Mucosa of descending colon (tissue), 3 donors: ENCODE measurements around the gene MYO5C. TPM values are rescaled to one million over a fixed set of nuclear protein-coding genes. Genes with fewer than 3 reads are reported as not detected.

Source experiments
- ATAC-seq: fragments of 200-7000 bp; cut with Tn5 transposase; one replicate; pipeline ENCODE4 v1.9.1; 2020; ENCODE audit warnings: mild to moderate bottlenecking, moderate library complexity
- DNase-seq, 3 donors: peaks; one replicate each; pipeline ENCODE4 v3.0.0-alpha.2; 2020
- H3K36me3 ChIP-seq: fragments of 200-600 bp; one replicate; pipeline ENCODE4 v1.8.0; 2021; ENCODE audit warnings: low read depth, mild to moderate bottlenecking
- H3K4me1 ChIP-seq: fragments of 200-600 bp; one replicate; pipeline ENCODE4 v1.8.0; 2021; ENCODE audit warnings: low read depth, mild to moderate bottlenecking
- H3K4me3 ChIP-seq: fragments of 200-600 bp; one replicate; pipeline ENCODE4 v1.8.0; 2021; ENCODE audit warnings: mild to moderate bottlenecking
- H3K9me3 ChIP-seq: fragments of 200-600 bp; one replicate; pipeline ENCODE4 v1.8.0; 2021; ENCODE audit warnings: mild to moderate bottlenecking
- intact Hi-C, 2 donors: fragments of 100-400 bp; cut with DNase I in 1 of 2; cut with micrococcal nuclease in 1 of 2; formaldehyde crosslinking; loops; one replicate each; pipeline versions ENCODE4 v1.11.0 to v1.11.1; 2022; cut with DNase I, micrococcal nuclease
- total RNA-seq, 3 donors: library from RNA; stranded (reverse); fragmentation: NEBNext Ultra II Directional in 2 of 3; extraction: Animal tissue kit (Norgen Biotek cat#: 25700) in 2 of 3; gene quantifications; one replicate each; pipeline versions ENCODE4 v1.2.1 to v1.2.4, GENCODE V29; 2021 to 2023
- TF ChIP-seq, protein P1 (sequence below): fragments of 200-600 bp; IDR thresholded peaks from one replicate; pipeline ENCODE4 v1.8.0; 2022; ENCODE audit warnings: antibody characterized with exemption, mild to moderate bottlenecking
- donor health status: DM: no; HTN: no; CAD: no; lungs with moderate emphysema.
- donor health status: DM: no; HTN: no; CAD: no.
- donor health status: DM: no; HTN: yes; CAD: no.

Gene MYO5C
- total RNA-seq, 3 donors from 2014 or later: 46.6 to 90.0 (median 81.6) TPM

DNA sequence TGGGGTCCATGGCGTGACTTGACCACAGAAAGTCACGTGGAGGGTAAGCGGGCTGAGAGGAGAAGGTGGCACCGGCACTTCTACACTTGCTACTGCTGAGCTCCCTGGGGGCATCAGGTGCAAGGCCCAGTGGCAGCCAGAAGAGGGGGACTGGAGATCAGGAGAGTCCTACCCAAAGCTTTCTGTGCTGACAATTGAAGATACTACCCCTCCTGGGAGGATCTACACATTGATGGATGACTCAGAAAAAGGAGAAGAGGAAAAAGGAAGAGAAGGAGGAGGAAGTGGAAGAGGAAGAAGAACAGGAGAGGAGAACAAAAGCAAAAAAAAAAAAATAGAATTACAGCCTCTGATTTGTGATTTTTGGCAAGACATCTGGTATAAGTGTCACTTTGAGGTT is 41.2 kb downstream of the MYO5C start:
- TF ChIP-seq, protein P1, sequence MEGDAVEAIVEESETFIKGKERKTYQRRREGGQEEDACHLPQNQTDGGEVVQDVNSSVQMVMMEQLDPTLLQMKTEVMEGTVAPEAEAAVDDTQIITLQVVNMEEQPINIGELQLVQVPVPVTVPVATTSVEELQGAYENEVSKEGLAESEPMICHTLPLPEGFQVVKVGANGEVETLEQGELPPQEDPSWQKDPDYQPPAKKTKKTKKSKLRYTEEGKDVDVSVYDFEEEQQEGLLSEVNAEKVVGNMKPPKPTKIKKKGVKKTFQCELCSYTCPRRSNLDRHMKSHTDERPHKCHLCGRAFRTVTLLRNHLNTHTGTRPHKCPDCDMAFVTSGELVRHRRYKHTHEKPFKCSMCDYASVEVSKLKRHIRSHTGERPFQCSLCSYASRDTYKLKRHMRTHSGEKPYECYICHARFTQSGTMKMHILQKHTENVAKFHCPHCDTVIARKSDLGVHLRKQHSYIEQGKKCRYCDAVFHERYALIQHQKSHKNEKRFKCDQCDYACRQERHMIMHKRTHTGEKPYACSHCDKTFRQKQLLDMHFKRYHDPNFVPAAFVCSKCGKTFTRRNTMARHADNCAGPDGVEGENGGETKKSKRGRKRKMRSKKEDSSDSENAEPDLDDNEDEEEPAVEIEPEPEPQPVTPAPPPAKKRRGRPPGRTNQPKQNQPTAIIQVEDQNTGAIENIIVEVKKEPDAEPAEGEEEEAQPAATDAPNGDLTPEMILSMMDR: no peak
- ATAC-seq (no peak), DNase-seq (no peak)
- H3K4me1 ChIP-seq: no peaks in the 10 kb centered on the region
- no peaks in the 10 kb centered on the region for H3K9me3 ChIP-seq
- H3K4me3 ChIP-seq: no peak overlapping the region
- intact Hi-C loops: loop anchor here in 1 of 2 donors (10.0 kb wide), 1 partner anchor 480 kb away; no protein-coding TSS in a partner anchor
- no peaks in the 10 kb centered on the region for H3K36me3 ChIP-seq

DNA sequence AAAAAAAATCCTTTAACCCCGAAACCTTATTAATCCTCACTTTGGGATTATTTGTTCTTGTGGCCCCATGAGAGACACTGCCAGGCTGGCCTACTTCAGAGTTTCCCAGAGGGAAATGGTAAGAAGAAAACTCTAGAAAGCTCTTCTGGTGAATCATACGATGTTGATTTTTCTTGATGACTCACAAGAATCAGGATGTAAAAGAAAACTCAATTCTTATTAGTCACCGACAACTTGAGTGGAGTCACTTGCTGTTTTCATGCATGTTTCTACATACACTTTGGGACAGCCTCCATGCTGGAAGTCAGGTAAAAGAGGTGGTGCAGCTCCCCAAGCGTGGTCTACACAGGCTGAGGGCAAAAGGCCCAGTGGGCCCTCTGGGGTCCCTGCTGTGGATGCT is 42.8 kb downstream of the MYO5C start:
- H3K36me3 ChIP-seq: no peaks in the 10 kb centered on the region
- H3K9me3 ChIP-seq: no peaks in the 10 kb centered on the region
- intact Hi-C loops: loop anchor here in 1 of 2 donors (10.0 kb wide), 1 partner anchor 482 kb away; no protein-coding TSS in a partner anchor
- TF ChIP-seq, protein P1: no peak
- ATAC-seq (peak; percentile 54), DNase-seq (no peak)
- H3K4me3 ChIP-seq: no peak overlapping the region
- no peaks in the 10 kb centered on the region for H3K4me1 ChIP-seq

DNA sequence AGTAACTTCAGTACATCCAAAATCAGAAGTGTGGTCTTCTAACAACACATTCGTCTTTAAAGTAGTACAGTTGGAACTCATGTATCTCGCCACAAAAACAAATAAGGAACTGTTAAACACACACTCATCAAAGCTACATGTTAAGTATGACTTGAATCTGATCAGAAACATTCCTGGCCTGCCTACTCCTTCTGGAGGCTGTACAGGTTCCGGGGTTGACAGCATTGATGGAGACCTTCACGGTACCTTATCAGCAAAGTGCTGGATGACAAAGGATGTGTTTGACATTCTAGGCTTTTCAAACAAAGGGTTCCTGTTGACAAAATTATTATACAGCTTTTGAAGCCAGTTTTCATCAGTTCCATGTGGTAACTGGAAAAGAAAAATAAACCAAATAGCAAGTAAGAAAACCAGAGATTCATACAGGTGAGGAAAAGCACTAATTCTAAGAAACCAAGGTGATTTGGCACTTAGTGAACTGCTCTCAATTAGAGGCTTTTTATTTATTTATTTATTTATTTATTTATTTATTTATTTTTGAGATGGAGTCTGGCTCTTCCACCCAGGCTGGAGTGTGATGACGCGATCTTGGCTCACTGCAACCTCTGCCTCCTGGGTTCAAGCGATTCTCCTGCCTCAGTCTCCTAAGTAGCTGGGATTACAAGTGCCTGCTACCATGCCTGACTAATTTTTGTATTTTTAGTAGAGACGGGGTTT is 44.3 kb downstream of the MYO5C start:
- ATAC-seq: no peak
- DNase-seq: no peak
- Histone ChIP-seq H3K9me3 (no peaks in the 10 kb centered on the region), H3K4me3 (no peak overlapping the region), H3K36me3 (peaks cover 6% of the 10 kb centered on the region), H3K4me1 (no peaks in the 10 kb centered on the region)
- TF ChIP-seq, protein P1: no peak
- intact Hi-C loops: loop anchor here in 1 of 2 donors (10.0 kb wide), 1 partner anchor 483 kb away; no protein-coding TSS in a partner anchor

DNA sequence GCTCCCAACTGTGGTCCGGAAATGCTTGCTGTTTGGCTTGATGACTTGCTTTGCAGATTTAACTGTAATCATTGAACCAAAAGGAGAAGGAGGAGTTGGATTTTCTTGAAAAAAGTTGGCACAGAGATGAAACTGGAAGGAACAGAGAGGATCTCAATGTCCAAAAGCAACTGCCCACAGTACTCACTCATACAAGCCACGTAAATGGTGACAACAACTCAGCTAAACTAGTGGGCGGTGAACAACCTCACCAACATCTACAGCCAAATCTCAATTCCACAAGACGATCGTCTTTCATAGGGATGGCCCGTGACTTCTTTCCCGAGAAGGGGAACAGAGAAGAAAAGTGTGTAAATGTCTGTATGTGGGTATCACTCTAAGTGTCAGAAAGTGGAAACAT is 48.1 kb downstream of the MYO5C start:
- ATAC-seq: no peak
- TF ChIP-seq, protein P1: no peak
- Histone ChIP-seq H3K36me3 (peaks cover 14% of the 10 kb centered on the region), H3K4me3 (no peak overlapping the region), H3K9me3 (no peaks in the 10 kb centered on the region), H3K4me1 (no peaks in the 10 kb centered on the region)
- intact Hi-C loops: no loop called here
- DNase-seq: no peak

DNA sequence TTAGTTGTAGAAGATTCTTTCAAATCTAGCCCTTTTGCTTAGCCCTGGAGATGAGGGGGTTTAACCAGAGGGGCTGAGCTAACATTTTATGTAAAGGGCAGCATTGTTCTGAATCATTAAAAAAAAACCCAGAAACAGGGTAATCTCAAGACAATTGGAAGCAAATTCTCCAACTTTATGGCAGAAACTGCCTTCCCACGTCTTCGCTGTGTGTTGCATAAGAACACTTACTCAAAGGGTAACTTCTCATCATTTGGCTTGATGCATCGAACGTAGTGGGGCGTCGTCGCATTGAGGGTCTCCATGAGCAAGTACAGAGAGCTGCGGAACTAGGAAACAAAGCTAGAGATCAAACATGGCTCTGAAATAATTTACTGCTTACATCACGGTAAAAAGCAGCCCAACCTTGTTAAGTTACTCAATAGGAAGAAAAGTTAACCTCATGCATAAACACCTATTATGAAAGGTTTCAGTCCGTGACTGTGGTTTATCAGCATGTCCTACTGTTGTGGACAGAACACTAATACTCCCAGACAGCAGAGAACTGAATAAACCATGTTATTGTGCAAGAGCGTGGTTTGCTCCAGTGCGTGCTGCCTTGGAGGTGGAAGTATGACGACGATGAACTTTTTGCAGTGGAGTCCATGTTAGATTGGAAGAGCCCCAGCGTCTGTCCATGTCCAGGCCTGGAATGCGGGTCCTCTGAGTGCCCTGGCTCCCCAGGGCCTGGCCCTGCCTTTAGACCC is 48.7 kb downstream of the MYO5C start:
- H3K4me3 ChIP-seq: no peak overlapping the region
- DNase-seq (no peak), ATAC-seq (no peak)
- peaks cover 14% of the 10 kb centered on the region for H3K36me3 ChIP-seq
- H3K9me3 ChIP-seq: no peaks in the 10 kb centered on the region
- no peaks in the 10 kb centered on the region for H3K4me1 ChIP-seq
- TF ChIP-seq, protein P1: no peak
- intact Hi-C loops: no loop called here
